HG03354 (cell line): ENCODE results near the gene LITAF.
"Not testable (repeated sequence)": the region's sequence is repeated elsewhere in the genome, so short reads cannot be mapped to it uniquely, and the experiment has no call there.

Source experiments
- ATAC-seq: cut with Tn5 transposase; IDR thresholded peaks from one replicate; pipeline ENCODE4 v1.9.1; 2021; ENCODE audit warnings: mild to moderate bottlenecking; ENCODE audit not compliant: unreplicated experiment, poor library complexity, severe bottlenecking

Gene LITAF

GRCh38 chr16:11581678-11582077 is 5.0 kb downstream of the LITAF start:
- no peak for ATAC-seq

GRCh38 chr16:11580451-11581086 is 6.2 kb downstream of the LITAF start:
- ATAC-seq: no peak

GRCh38 chr16:11577290-11577660 is 9.4 kb downstream of the LITAF start:
- not testable (repeated sequence) for ATAC-seq

GRCh38 chr16:11576427-11577289 is 10.1 kb downstream of the LITAF start:
- peak; percentile 67 for ATAC-seq

- ATAC-seq: no peak
These were observed 11.5 kb downstream of the LITAF start for GRCh38 chr16:11575223-11575589.

- ATAC-seq: no peak
These were observed 14.3 kb downstream of the LITAF start for GRCh38 chr16:11572301-11572995.

DNA sequence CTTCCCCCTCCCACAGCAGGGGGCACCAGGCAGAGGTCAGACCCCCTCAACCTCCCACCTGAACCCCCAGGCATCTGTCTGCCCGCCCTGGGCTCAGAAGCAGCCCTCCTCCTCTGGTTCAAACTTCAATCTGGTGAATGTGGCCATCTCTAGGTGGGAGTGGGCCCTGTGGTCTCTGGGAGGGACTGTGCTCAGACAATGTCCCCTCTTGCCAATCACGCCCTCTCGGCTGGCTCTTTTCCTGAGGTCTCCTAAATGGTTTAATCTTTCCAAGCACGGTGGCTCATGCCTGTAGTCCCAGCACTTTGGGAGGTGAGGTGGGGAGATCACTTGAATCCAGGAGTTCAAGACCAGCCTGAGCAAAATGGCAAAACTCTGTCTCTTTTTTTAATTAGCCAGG is 15.2 kb downstream of the LITAF start:
- ATAC-seq: no peak

GRCh38 chr16:11570806-11571205 is 15.9 kb downstream of the LITAF start:
- no peak for ATAC-seq

DNA sequence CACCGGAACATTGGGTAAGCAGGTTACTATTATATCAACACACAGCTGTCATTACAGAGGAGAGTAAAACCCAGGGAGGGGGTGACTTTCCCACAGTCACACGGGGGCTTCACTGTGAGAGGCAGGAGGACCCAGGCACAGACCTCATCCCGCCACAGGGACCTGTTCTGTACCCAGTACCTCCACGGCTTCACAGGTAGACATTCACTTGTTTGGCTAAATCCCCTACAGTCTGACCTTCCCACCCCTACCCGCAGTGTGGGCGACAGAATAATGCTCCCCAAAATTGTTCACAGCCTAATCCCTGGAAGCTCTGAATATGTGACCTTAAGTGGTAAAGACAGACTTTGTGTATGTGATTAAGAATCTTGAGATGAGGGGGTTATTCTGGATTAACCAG is 16.5 kb downstream of the LITAF start:
- no peak for ATAC-seq

DNA sequence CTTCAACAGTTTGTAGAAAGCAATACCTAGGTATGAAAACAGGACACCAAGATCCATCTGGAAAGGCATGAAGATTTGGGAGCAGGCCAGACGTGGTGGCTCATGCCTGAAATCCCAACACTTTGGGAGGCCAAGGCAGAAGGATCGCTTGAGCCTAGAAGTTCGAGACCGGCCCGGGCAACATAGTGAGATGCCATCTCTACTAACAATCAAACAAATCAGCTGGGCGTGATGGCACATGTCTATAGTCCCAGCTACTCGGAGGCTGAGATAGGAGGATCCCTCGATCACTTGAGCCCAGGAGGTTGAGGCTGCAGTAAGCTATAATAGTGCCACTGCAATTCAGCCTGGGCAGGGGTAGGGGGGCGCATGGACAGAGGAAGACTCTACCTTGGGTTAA is 20.3 kb downstream of the LITAF start:
- no peak for ATAC-seq

DNA sequence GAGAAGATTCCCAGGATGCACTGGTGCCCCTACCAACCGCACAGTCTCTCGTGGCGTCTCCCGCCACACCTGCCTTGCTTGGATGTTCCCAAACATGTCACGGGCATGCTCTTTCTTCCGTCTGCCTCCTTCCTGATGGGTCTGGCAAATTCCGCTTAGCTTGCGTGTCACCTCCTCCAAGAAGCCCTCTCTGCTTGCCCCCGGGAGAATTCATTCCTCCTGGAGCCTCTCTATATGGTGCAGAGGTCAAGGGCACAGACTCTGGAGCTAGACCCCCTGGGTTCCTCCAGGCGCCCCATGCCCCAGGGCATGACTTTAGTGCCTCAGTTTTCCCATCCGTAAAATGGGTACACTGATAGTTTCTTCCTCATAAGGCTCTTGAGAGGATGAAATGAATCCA is 21.1 kb downstream of the LITAF start:
- ATAC-seq: no peak

DNA sequence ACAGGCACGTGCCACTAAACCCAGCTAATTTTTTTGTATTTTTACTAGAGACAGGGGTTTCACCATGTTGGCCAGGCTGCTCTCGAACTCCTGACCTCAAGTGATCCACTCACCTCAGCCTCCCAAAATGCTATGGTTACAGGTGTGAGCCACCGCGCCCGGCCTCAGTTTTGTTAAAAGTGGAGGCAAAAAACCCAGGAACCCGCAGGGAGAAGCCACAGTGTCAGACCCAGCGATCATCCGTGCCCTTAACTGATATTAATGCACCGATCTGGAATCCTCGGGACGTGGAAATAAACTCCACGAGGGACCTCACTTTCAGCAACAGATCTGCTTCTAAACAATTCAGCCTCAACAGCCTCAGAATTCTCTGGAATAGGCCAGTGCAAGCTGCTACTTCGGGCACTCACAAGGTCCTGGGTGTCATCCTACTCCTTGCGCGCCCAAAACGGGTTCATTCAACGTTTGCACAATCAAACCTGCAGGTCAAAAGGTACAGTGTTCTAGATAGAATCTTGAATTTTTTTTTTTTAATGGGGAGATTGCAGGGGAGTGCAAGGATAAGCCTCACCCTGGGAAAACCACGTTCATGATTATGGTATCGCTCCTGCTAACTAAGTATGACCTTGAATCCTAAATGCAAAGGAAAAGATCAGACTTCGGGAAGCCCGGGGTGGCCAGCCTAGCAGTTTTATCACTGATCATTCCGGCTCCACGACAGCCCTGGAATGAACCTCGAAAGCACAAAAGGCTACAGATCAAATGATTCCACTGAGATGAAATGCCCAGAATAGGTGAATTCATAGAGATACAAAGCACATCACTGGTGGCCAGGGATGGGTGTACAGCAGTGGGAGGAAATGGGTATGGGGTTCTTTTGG is 22.4 kb downstream of the LITAF start:
- ATAC-seq: no peak

GRCh38 chr16:11563493-11564040 is 23.2 kb downstream of the LITAF start:
- ATAC-seq: no peak

- ATAC-seq: no peak
These were observed 23.8 kb downstream of the LITAF start for GRCh38 chr16:11562941-11563340.

GRCh38 chr16:11562411-11562810 is 24.3 kb downstream of the LITAF start:
- no peak for ATAC-seq

GRCh38 chr16:11561856-11562255 is 24.9 kb downstream of the LITAF start:
- no peak for ATAC-seq

- ATAC-seq: no peak
These were observed 25.3 kb downstream of the LITAF start for GRCh38 chr16:11561454-11561805.

- no peak for ATAC-seq
These were observed 25.8 kb downstream of the LITAF start for GRCh38 chr16:11560701-11561453.

GRCh38 chr16:11558308-11558823 is 28.4 kb downstream of the LITAF start:
- not testable (repeated sequence) for ATAC-seq
